Activated CD8-positive, alpha-beta memory T cell treated with anti-CD3 and anti-CD28 coated beads, Interleukin-2, amount 10 ng/mL, durations not matched to agents 7 days and 5 days (primary cell): ENCODE measurements around the gene NDUFA9. TPM values are rescaled to one million over a fixed set of nuclear protein-coding genes. Genes with fewer than 3 reads are reported as not detected.

ENCODE experiments used
- ATAC-seq: fragments of 150-1000 bp; cut with Tn5 transposase; one replicate; pipeline ENCODE4 v1.10.0; 2021; ENCODE audit warnings: moderate library complexity
- CTCF ChIA-PET: fragments of 350-600 bp; sonication (Branson Sonifier 250); formaldehyde crosslinking; loops from one replicate; lab custom pipeline; 2021; ENCODE audit warnings: antibody characterized with exemption; lab: Charles Lee
- DNase-seq: peaks from one replicate; pipeline ENCODE4 v3.0.0-alpha.2; 2020
- H3K27ac Mint-ChIP-seq: one replicate; pipeline ENCODE4 v1.8.0; 2021; ENCODE audit warnings: mild to moderate bottlenecking, mixed read lengths
- H3K27me3 Mint-ChIP-seq: one replicate; pipeline ENCODE4 v1.8.0; 2021; ENCODE audit warnings: mixed read lengths
- H3K36me3 Mint-ChIP-seq: one replicate; pipeline ENCODE4 v1.8.0; 2021; ENCODE audit warnings: mild to moderate bottlenecking, mixed read lengths
- H3K4me1 Mint-ChIP-seq: one replicate; pipeline ENCODE4 v1.8.0; 2021; ENCODE audit warnings: mixed read lengths
- H3K4me3 Mint-ChIP-seq: one replicate; pipeline ENCODE4 v1.8.0; 2021; ENCODE audit warnings: mild to moderate bottlenecking, moderate library complexity, mixed read lengths
- H3K9me3 Mint-ChIP-seq: one replicate; pipeline ENCODE4 v1.8.0; 2022; ENCODE audit warnings: low read depth, mixed read lengths
- total RNA-seq, 2 experiments: library from RNA; stranded (reverse); gene quantifications; one replicate each; pipeline ENCODE4 v1.2.3, GENCODE V29; 2021

The NDUFA9 gene
- total RNA-seq, 2 experiments from 2014 or later = 122 to 125 TPM

GRCh38 chr12:4645023-4645422 is 3.9 kb upstream of the NDUFA9 start:
- CTCF ChIA-PET = no interaction called here
- Mint-ChIP-seq H3K27ac (no peak overlapping the region), H3K9me3 (no peaks in the 10 kb centered on the region), H3K27me3 (peaks cover 9% of the 10 kb centered on the region), H3K36me3 (no peaks in the 10 kb centered on the region), H3K4me1 (peaks cover 19% of the 10 kb centered on the region), H3K4me3 (no peak overlapping the region)
- ATAC-seq (no peak), DNase-seq (no peak)

GRCh38 chr12:4648104-4648500 is 812 bp upstream of the NDUFA9 start:
- CTCF ChIA-PET = interaction anchor here (1.2 to 1.8 kb wide), 5 partner anchors 13 to 44 kb away, joined by 3 to 14 read pairs (median 5); no protein-coding TSS in a partner anchor
- ATAC-seq = no peak
- H3K9me3 Mint-ChIP-seq = no peaks in the 10 kb centered on the region
- no peak for DNase-seq
- peak overlapping the region; percentile 90 for H3K4me3 Mint-ChIP-seq
- peaks cover 2% of the 10 kb centered on the region for H3K27me3 Mint-ChIP-seq
- peaks cover 42% of the 10 kb centered on the region for H3K4me1 Mint-ChIP-seq
- H3K27ac Mint-ChIP-seq = peak overlapping the region; percentile 88
- H3K36me3 Mint-ChIP-seq = no peaks in the 10 kb centered on the region

GRCh38 chr12:4649358-4649661 is 396 bp downstream of the NDUFA9 start:
- peaks cover 1% of the 10 kb centered on the region for H3K36me3 Mint-ChIP-seq
- peaks cover 48% of the 10 kb centered on the region for H3K4me1 Mint-ChIP-seq
- peak overlapping the region; percentile 88 for H3K27ac Mint-ChIP-seq
- H3K27me3 Mint-ChIP-seq = no peaks in the 10 kb centered on the region
- CTCF ChIA-PET = interaction anchor here (0.7 to 1.8 kb wide), 7 partner anchors 14 to 462 kb away, joined by 3 to 14 read pairs (median 4); no protein-coding TSS in a partner anchor
- H3K4me3 Mint-ChIP-seq = peak overlapping the region; percentile 90
- no peak for DNase-seq
- no peak for ATAC-seq
- H3K9me3 Mint-ChIP-seq = no peaks in the 10 kb centered on the region

- no peaks in the 10 kb centered on the region for H3K9me3 Mint-ChIP-seq
- no peaks in the 10 kb centered on the region for H3K27me3 Mint-ChIP-seq
- DNase-seq (no peak), ATAC-seq (no peak)
- H3K4me3 Mint-ChIP-seq = no peak overlapping the region
- H3K36me3 Mint-ChIP-seq = peaks cover 18% of the 10 kb centered on the region
- CTCF ChIA-PET = no interaction called here
- H3K4me1 Mint-ChIP-seq = peaks cover 36% of the 10 kb centered on the region
- H3K27ac Mint-ChIP-seq = no peak overlapping the region
Measured at GRCh38 chr12:4653257-4653656, 4.3 kb downstream of the NDUFA9 start.

DNA sequence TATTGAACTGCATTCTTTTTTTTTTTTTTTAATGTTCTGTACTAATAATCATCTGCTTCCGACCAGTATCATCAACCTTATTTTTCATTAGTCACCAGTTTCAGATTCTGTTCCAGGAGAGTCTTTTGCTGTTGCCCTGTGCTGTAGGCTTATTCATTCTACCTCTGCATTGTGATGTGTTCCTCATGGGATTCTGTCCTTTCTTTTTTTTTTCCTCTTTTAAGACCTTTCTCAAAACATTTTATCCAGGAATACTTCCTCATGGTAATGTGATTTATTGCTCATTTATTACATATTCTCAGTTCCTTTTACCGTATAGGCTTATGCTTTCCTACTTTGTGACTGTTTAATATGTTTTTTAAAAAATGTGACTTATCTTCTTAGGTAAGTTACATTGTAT is 4.8 kb downstream of the NDUFA9 start:
- H3K4me1 Mint-ChIP-seq = peaks cover 36% of the 10 kb centered on the region
- no peaks in the 10 kb centered on the region for H3K27me3 Mint-ChIP-seq
- H3K9me3 Mint-ChIP-seq = no peaks in the 10 kb centered on the region
- H3K4me3 Mint-ChIP-seq = no peak overlapping the region
- CTCF ChIA-PET = no interaction called here
- peaks cover 18% of the 10 kb centered on the region for H3K36me3 Mint-ChIP-seq
- H3K27ac Mint-ChIP-seq = no peak overlapping the region
- ATAC-seq (no peak), DNase-seq (no peak)

DNA sequence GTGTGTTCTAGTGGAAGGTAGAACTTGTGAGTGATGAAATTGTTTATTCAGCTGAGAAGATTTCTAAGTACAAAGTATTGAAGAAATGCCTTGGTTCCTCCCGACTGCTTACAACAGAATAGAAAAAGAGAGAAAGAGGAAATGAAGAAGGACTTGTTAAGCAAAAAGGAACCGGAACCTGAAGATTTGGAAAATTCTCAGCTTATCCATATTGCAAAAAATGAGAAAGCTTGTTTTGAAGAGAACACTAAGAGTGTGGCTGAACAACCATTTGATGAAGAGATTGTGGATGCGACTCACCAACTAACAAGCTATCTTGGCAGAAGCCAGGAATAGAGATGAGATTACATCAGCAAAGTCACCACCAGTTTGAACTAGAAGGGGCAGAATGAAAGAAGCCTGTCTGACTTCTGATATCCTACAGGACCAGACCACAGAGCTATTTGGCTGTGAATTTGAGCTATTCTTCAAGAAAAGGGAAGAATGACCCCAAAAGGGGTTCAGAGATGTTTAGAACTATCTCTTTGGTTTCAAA is 15.1 kb downstream of the NDUFA9 start:
- no peak for ATAC-seq
- Mint-ChIP-seq H3K36me3 (peaks cover 52% of the 10 kb centered on the region), H3K27me3 (no peaks in the 10 kb centered on the region), H3K4me1 (no peaks in the 10 kb centered on the region), H3K27ac (no peak overlapping the region), H3K4me3 (no peak overlapping the region), H3K9me3 (no peaks in the 10 kb centered on the region)
- CTCF ChIA-PET = no interaction called here
- no peak for DNase-seq

- no peak for DNase-seq
- Mint-ChIP-seq H3K9me3 (no peaks in the 10 kb centered on the region), H3K36me3 (peaks cover 60% of the 10 kb centered on the region), H3K27ac (no peak overlapping the region), H3K4me3 (no peak overlapping the region), H3K27me3 (no peaks in the 10 kb centered on the region), H3K4me1 (no peaks in the 10 kb centered on the region)
- CTCF ChIA-PET = no interaction called here
- ATAC-seq = no peak
Measured at GRCh38 chr12:4665236-4665635, 16.3 kb downstream of the NDUFA9 start.

GRCh38 chr12:4679711-4680110 is 30.8 kb downstream of the NDUFA9 start:
- peaks cover under 1% of the 10 kb centered on the region for H3K4me1 Mint-ChIP-seq
- peaks cover 33% of the 10 kb centered on the region for H3K36me3 Mint-ChIP-seq
- H3K27me3 Mint-ChIP-seq = no peaks in the 10 kb centered on the region
- DNase-seq = no peak
- H3K9me3 Mint-ChIP-seq = no peaks in the 10 kb centered on the region
- CTCF ChIA-PET = no interaction called here
- H3K27ac Mint-ChIP-seq = no peak overlapping the region
- H3K4me3 Mint-ChIP-seq = no peak overlapping the region
- ATAC-seq = no peak

DNA sequence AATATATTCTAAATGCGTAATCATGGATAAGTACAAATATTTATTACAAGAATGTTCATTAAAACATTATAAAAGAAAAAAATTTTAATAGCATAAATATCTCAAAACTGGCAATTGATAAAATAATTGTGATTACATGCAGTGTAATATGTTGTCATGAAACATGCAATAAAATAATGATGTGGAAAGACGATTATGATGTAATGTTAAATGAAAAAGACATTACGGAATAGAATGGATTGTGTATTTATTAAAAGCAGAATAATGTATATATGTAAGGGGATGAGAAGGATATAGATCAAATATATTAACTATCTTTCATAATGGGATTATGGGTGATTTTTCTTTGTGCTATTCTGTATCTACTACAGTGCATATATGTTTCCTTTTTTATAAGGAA is 32.8 kb downstream of the NDUFA9 start:
- DNase-seq (no peak), ATAC-seq (no peak)
- Mint-ChIP-seq H3K27ac (no peak overlapping the region), H3K4me1 (no peaks in the 10 kb centered on the region), H3K9me3 (no peaks in the 10 kb centered on the region), H3K27me3 (no peaks in the 10 kb centered on the region), H3K4me3 (no peak overlapping the region), H3K36me3 (peaks cover 42% of the 10 kb centered on the region)
- CTCF ChIA-PET = no interaction called here

DNA sequence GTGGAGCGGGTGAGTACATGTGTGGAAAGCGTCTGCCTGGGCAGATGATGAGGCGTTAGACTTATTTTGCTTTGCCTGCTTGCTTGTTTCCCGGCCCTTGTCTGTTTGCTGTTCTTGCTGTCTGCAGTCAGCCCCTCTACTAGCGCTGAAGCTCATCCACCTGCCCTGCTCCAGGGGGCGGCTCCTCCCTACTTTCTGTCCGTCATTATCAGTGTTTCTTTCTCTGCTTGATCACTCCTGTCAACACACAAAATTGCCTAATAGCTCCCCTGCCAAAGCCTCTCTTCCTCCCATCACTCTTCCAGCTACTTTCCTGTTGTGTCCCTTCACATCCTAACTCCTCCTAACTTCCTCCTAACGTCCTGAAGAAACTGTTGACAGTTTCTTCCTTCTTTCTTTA is 36.4 kb downstream of the NDUFA9 start:
- ATAC-seq (no peak), DNase-seq (no peak)
- CTCF ChIA-PET = no interaction called here
- Mint-ChIP-seq H3K4me1 (no peaks in the 10 kb centered on the region), H3K4me3 (no peak overlapping the region), H3K9me3 (no peaks in the 10 kb centered on the region), H3K27me3 (no peaks in the 10 kb centered on the region), H3K36me3 (peaks cover 54% of the 10 kb centered on the region), H3K27ac (no peak overlapping the region)

DNA sequence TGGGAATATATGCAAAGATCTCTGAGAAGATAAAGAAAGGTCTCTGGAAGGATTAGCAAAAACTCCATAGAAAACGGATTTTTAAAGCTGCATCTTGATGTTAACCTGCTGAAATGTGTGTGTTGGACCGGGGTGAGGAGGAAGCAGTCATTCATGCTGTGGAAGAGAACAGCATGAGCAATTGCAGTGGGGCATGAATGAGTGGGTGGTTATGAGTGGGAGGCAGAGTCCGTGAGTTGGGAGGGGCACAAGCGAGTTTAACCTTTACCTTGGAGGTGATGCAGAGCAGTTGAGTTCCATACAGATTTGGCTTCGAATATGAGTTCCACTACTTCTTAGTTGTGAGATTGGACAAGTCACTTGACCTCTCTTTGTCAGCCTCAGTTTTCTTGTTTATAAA is 41.8 kb downstream of the NDUFA9 start:
- Mint-ChIP-seq H3K27me3 (no peaks in the 10 kb centered on the region), H3K27ac (no peak overlapping the region), H3K36me3 (peaks cover 47% of the 10 kb centered on the region), H3K9me3 (no peaks in the 10 kb centered on the region), H3K4me1 (no peaks in the 10 kb centered on the region), H3K4me3 (no peak overlapping the region)
- no peak for ATAC-seq
- DNase-seq = no peak
- CTCF ChIA-PET = no interaction called here

Other genes with a start within 250 kb of the NDUFA9 start
- gene FGF6, start 203.3 kb upstream of the NDUFA9 start, total RNA-seq = not detected
- 10 to 100 TPM; 35.7 to 54.4 TPM for gene RAD51AP1, start 110.2 kb upstream of the NDUFA9 start, total RNA-seq
- gene DYRK4, start 86.9 kb upstream of the NDUFA9 start, total RNA-seq = 10 to 100 TPM; 22.8 to 28.8 TPM
- gene AKAP3, start 63 bp upstream of the NDUFA9 start, total RNA-seq = 1 to 10 TPM; 2.6 to 3.5 TPM
- gene GALNT8, start 71.3 kb downstream of the NDUFA9 start, total RNA-seq = 1 to 10 TPM in 1 of 2 experiments, under 1 TPM in 1; 0.85 to 1.1 TPM